Glutamatergic neuron (in vitro differentiated cells): Measurements from ENCODE around the gene ENG. TPM values are rescaled to one million over a fixed set of nuclear protein-coding genes. Genes with fewer than 3 reads are reported as not detected.

ENCODE experiments used
- DNase-seq: peaks from one replicate; pipeline ENCODE4 v3.0.0; 2022
- H3K27ac Mint-ChIP-seq: one replicate; pipeline ENCODE4 v1.8.0; 2020; ENCODE audit warnings: mild to moderate bottlenecking, mixed read lengths, inconsistent platforms; ENCODE audit not compliant: unreplicated experiment
- H3K27me3 Mint-ChIP-seq: one replicate; pipeline ENCODE4 v1.8.0; 2020; ENCODE audit warnings: mild to moderate bottlenecking, moderate library complexity, mixed read lengths, inconsistent platforms; ENCODE audit not compliant: unreplicated experiment
- H3K36me3 Mint-ChIP-seq: one replicate; pipeline ENCODE4 v1.8.0; 2020; ENCODE audit warnings: mild to moderate bottlenecking, mixed read lengths, inconsistent platforms; ENCODE audit not compliant: unreplicated experiment
- H3K4me1 Mint-ChIP-seq: one replicate; pipeline ENCODE4 v1.8.0; 2020; ENCODE audit warnings: mild to moderate bottlenecking, low read depth, mixed read lengths, inconsistent platforms; ENCODE audit not compliant: unreplicated experiment
- H3K4me3 Mint-ChIP-seq: one replicate; pipeline ENCODE4 v1.8.0; 2020; ENCODE audit warnings: mild to moderate bottlenecking, mixed read lengths, inconsistent platforms; ENCODE audit not compliant: unreplicated experiment
- H3K9me3 Mint-ChIP-seq: one replicate; pipeline ENCODE4 v1.8.0; 2020; ENCODE audit warnings: mild to moderate bottlenecking, moderate library complexity, mixed read lengths, inconsistent platforms; ENCODE audit not compliant: unreplicated experiment
- total RNA-seq: library from RNA; stranded (reverse); fragmentation: NEBNext Ultra II Directional; extraction: Animal tissue kit (Norgen Biotek cat#: 25700); gene quantifications from one replicate; pipeline ENCODE4 v1.2.1, GENCODE V29; 2021; ENCODE audit not compliant: unreplicated experiment
- TF ChIP-seq, protein P1 (sequence below): fragments of 200-600 bp; sonication (generic); IDR thresholded peaks from one replicate; pipeline ENCODE4 v1.5.0; 2021; ENCODE audit not compliant: partially characterized antibody, unreplicated experiment

The ENG gene
- total RNA-seq, 1 donor from 2014 or later: not detected

DNA sequence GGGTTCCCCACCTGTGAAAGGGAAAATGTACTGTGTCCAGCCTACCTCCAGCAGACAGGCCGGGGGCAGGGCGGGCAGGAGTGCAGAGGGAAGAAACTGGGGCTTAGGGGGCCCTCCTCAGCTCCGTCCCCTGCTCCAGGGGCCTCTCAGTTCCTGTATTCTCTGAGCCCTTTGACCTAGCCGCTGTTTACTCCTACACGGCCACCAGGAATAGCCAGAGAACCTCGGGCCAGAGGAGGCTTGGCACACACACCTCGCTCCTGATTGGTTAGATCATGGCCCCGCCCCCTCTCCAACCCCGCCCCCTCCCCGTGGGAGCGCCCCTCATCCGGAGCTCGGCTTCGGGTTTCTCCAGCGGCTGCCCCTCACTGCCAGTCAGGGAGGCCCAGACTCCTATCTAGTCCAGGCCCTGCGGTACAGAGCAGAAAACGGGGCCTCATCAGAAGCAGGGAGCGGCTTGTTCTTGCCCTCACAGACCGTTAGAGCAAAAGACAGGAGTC lies 42.8 kb upstream of the ENG start:
- peak; percentile 82 for DNase-seq
- Mint-ChIP-seq H3K27me3 (peaks cover 3% of the 10 kb centered on the region), H3K36me3 (peaks cover 20% of the 10 kb centered on the region), H3K27ac (no peak overlapping the region), H3K9me3 (peaks cover 5% of the 10 kb centered on the region), H3K4me3 (no peak overlapping the region), H3K4me1 (peaks cover 1% of the 10 kb centered on the region)
- TF ChIP-seq, protein P1, sequence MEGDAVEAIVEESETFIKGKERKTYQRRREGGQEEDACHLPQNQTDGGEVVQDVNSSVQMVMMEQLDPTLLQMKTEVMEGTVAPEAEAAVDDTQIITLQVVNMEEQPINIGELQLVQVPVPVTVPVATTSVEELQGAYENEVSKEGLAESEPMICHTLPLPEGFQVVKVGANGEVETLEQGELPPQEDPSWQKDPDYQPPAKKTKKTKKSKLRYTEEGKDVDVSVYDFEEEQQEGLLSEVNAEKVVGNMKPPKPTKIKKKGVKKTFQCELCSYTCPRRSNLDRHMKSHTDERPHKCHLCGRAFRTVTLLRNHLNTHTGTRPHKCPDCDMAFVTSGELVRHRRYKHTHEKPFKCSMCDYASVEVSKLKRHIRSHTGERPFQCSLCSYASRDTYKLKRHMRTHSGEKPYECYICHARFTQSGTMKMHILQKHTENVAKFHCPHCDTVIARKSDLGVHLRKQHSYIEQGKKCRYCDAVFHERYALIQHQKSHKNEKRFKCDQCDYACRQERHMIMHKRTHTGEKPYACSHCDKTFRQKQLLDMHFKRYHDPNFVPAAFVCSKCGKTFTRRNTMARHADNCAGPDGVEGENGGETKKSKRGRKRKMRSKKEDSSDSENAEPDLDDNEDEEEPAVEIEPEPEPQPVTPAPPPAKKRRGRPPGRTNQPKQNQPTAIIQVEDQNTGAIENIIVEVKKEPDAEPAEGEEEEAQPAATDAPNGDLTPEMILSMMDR: no peak

- TF ChIP-seq, protein P1: no peak
- Mint-ChIP-seq H3K4me1 (peaks cover 1% of the 10 kb centered on the region), H3K4me3 (no peak overlapping the region), H3K27me3 (peaks cover 3% of the 10 kb centered on the region), H3K9me3 (peaks cover 5% of the 10 kb centered on the region), H3K36me3 (peaks cover 20% of the 10 kb centered on the region), H3K27ac (no peak overlapping the region)
- DNase-seq: no peak
These were observed 42.1 kb upstream of the ENG start for GRCh38 chr9:127896395-127897192.

DNA sequence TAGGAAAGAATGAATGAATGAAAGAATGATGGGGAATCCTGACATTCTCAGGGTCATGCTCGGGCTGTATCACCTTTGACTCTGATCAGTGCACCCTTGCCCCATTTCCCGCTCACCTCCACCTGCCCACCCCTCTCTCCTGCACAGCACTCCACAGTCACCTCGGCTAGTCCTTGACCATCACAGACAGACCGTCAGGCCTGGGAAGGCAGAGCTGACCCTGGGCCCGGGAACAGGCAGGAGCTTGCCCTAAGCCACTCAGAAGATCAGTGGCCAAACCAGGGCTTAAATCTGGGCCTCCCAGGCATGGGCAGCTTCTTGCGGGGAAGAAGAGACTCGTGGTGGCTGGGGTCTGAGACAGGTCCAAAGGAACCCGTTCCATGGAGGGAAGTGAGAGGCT lies 41.4 kb upstream of the ENG start:
- Mint-ChIP-seq H3K4me1 (peaks cover 1% of the 10 kb centered on the region), H3K9me3 (peaks cover 8% of the 10 kb centered on the region), H3K4me3 (no peak overlapping the region), H3K27me3 (peaks cover 3% of the 10 kb centered on the region), H3K27ac (no peak overlapping the region), H3K36me3 (peaks cover 20% of the 10 kb centered on the region)
- no peak for DNase-seq
- TF ChIP-seq, protein P1: no peak

DNA sequence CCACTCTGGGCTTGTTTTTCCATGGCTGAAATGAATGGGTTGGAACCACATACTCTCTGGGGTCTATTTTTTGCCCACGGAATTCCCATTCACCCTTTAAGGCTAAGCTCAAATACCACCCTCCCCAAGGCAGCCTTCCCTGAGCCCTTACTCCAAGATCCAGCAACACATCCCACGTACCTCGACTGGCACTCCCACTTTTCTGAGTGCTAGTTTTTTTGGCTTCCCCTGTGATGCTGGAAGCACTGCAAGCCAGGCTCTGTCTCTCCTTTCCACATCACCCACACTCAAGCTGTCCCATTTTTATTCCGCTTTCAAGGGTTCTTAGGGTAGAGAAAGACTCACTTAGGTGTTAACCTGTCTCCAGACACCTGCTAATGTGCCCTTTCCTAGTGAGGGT lies 38.9 kb upstream of the ENG start:
- DNase-seq: no peak
- H3K9me3 Mint-ChIP-seq: peaks cover 8% of the 10 kb centered on the region
- H3K4me1 Mint-ChIP-seq: peaks cover under 1% of the 10 kb centered on the region
- TF ChIP-seq, protein P1: no peak
- no peak overlapping the region for H3K27ac Mint-ChIP-seq
- no peak overlapping the region for H3K4me3 Mint-ChIP-seq
- peaks cover under 1% of the 10 kb centered on the region for H3K27me3 Mint-ChIP-seq
- H3K36me3 Mint-ChIP-seq: peaks cover 20% of the 10 kb centered on the region

DNA sequence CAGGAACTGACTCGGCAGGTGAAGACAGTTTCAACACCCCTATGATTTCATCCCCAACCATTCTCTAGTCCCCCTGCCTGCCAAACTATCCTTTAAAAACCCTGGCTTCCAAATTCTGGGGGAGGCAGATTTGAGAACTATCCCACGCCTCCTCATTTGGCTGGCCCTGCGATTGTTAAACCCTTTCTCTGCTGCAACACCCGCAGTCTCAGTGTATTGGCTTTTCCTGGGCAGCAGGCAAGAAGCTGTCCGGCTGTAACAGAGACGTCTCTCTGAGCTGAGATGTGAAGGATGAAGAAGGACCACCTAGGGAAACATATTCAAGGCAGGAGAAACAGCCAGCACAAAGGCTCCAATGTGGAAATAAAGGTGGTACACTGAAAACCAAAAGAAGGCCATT lies 38.4 kb upstream of the ENG start:
- peaks cover 20% of the 10 kb centered on the region for H3K36me3 Mint-ChIP-seq

More for the DNA sequence above, 38.4 kb upstream of the ENG start:
- Mint-ChIP-seq H3K4me1 (no peaks in the 10 kb centered on the region), H3K27ac (no peak overlapping the region), H3K27me3 (peaks cover 1% of the 10 kb centered on the region), H3K4me3 (no peak overlapping the region), H3K9me3 (peaks cover 6% of the 10 kb centered on the region)
- no peak for DNase-seq
- TF ChIP-seq, protein P1: no peak
